Activated gamma-delta T cell (primary cell): ENCODE measurements around the gene TACC3.

Source experiments
- DNase-seq: peaks from one replicate; lab custom pipeline; 2025; lab: John Stamatoyannopoulos, UW

TACC3 gene

GRCh38 chr4:1793940-1794808 is 72.9 kb downstream of the TACC3 start:
- no peak for DNase-seq
